Measurements from ENCODE around the gene ARID5B. TPM values are rescaled to one million over a fixed set of nuclear protein-coding genes. Genes with fewer than 3 reads are reported as not detected.

Gene ARID5B
- total RNA-seq, 4 donors from 2014 or later: 47.2 to 127 (median 62.8) TPM

DNA sequence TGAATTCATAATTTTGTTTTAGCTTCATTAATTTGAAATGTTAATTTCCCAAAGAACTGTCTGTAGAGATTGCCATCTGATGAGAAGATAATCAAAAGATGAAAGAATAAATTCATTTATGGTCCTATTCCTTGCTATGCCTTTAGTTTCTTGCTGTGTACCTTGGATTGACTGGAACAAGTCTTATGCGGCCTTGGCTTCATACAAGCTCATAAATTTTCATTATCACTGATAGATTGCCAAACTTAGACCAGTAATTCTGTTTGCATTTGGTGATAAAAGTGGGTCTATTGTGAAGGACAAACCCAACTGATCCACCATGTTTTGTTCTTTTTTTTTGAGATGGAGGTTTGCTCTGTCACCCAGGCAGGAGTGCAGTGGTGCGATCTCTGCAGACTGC lies 48.2 kb downstream of the ARID5B start:
- WGBS, 2 donors: 89 to 100% methylated on average over 2 of the region's 2 CpGs
- DNase-seq (ENCODE audit: low spot score in 2 of 2): no peak
- H3K4me3 ChIP-seq (ENCODE audit: low read depth, poor library complexity, severe bottlenecking): no peak overlapping the region
- TF ChIP-seq CTCF (IDR thresholded peaks at IDR 0.05) (no peak), POLR2A (IDR thresholded peaks at IDR 0.05) (no peak)
- intact Hi-C loops (cut with DNase I; ENCODE audit: low total_unique reads): no loop called here

- H3K4me3 ChIP-seq (ENCODE audit: low read depth, poor library complexity, severe bottlenecking): no peak overlapping the region
- intact Hi-C loops (cut with DNase I; ENCODE audit: low total_unique reads): no loop called here
- no peak for DNase-seq (ENCODE audit: low spot score in 2 of 2)
- whole genome bisulfite sequencing, 2 donors: 80 to 86% methylated on average over 2 of the region's 2 CpGs
- TF ChIP-seq POLR2A (IDR thresholded peaks at IDR 0.05) (no peak), CTCF (IDR thresholded peaks at IDR 0.05) (no peak)
Measured at GRCh38 chr10:61950449-61951143, 49.1 kb downstream of the ARID5B start.

- DNase-seq (ENCODE audit: low spot score in 2 of 2): no peak
- intact Hi-C loops (cut with DNase I; ENCODE audit: low total_unique reads): no loop called here
- WGBS, 2 donors: 91 to 94% methylated on average over 3 of the region's 3 CpGs
Measured at GRCh38 chr10:61951144-61951483, 49.6 kb downstream of the ARID5B start.

DNA sequence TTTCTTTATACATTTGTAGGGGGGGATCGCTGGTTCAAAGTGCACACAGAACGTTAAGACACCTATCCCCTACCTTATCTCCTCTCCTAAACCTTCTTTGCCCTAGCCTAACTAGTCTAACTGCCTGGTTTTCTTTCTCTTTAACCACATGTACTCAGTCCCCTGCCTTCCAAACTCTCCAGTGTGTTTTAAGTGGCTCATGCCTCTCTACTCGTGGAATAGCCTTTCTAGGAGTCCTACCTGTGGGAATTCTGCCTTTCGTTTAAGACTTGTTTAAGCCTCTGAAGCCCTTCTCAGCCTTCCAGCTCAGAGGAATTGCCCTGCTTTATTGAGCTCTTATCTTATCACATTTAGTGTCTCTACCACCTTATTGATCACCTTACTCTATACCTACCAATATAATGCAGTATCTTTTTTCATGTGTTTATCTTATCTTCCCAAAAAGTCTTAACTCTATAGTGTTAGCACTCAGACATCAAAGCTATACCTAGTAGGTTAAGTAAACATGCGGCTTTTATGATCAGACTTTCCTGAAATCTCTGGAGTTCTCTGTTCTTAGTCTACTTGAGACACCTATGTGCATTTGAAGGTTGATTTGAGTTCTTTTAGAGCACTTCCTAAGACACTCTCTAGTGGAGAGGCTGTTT lies 50.7 kb downstream of the ARID5B start:
- intact Hi-C loops (cut with DNase I; ENCODE audit: low total_unique reads): no loop called here
- no peak overlapping the region for H3K4me3 ChIP-seq (ENCODE audit: low read depth, poor library complexity, severe bottlenecking)
- 88 to 89% methylated on average over 5 of the region's 5 CpGs for WGBS, 2 donors
- no peak for DNase-seq (ENCODE audit: low spot score in 2 of 2)
- TF ChIP-seq POLR2A (IDR thresholded peaks at IDR 0.05) (no peak), CTCF (IDR thresholded peaks at IDR 0.05) (no peak)

More at GRCh38 chr10:61951144-61951483, 49.6 kb downstream of the ARID5B start:
- no peak for TF ChIP-seq POLR2A (IDR thresholded peaks at IDR 0.05)
- TF ChIP-seq CTCF (IDR thresholded peaks at IDR 0.05): no peak
- H3K4me3 ChIP-seq (ENCODE audit: low read depth, poor library complexity, severe bottlenecking): no peak overlapping the region

GRCh38 chr10:61953183-61953582 lies 51.7 kb downstream of the ARID5B start:
- intact Hi-C loops (cut with DNase I; ENCODE audit: low total_unique reads): no loop called here
- TF ChIP-seq POLR2A (IDR thresholded peaks at IDR 0.05) (no peak), CTCF (IDR thresholded peaks at IDR 0.05) (no peak)
- 76 to 92% methylated on average over 2 of the region's 2 CpGs for WGBS, 2 donors
- H3K4me3 ChIP-seq (ENCODE audit: low read depth, poor library complexity, severe bottlenecking): no peak overlapping the region
- no peak for DNase-seq (ENCODE audit: low spot score in 2 of 2)
